ENCODE results near the gene TMEM238. TPM values are rescaled to one million over a fixed set of nuclear protein-coding genes. Genes with fewer than 3 reads are reported as not detected.

TMEM238 gene
- total and polyA plus RNA-seq, 2 donors (not counting 1 experiment from before 2014, with no cell fraction given), result 0.33 TPM; not detected in 1

- Histone ChIP-seq H3K4me3 (replicated peaks in 1 of 4; ENCODE audit: control extremely low read depth in 1 of 4, insufficient read depth in 1 of 4, low read depth in 3 of 4, low read length in 4 of 4) (no peak overlapping the region), H2AFZ (ENCODE audit: low read length) (no peak overlapping the region), H3K9ac (ENCODE audit: insufficient read depth, low read length) (no peak overlapping the region), H3K27ac (ENCODE audit: insufficient read depth, low read length) (no peak overlapping the region), H3K4me2 (ENCODE audit: extremely low read depth, insufficient read depth, low read length) (no peak overlapping the region), H3K79me2 (ENCODE audit: control insufficient read depth, insufficient read depth, low read length) (no peaks in the 10 kb centered on the region), H3K4me1 (ENCODE audit: control insufficient read depth, extremely low read depth, insufficient read depth, low read length) (peaks cover 4% of the 10 kb centered on the region), H3K9me3 (ENCODE audit: control insufficient read depth, insufficient read depth, low read depth, low read length) (no peaks in the 10 kb centered on the region), H3K36me3 (ENCODE audit: control insufficient read depth, insufficient read depth, low read length) (no peaks in the 10 kb centered on the region), H3K27me3 (ENCODE audit: control insufficient read depth, insufficient read depth, low read length) (no peaks in the 10 kb centered on the region), H4K20me1 (ENCODE audit: control insufficient read depth, extremely low read depth, insufficient read depth, low read length) (no peaks in the 10 kb centered on the region)
- TF ChIP-seq, protein P1, sequence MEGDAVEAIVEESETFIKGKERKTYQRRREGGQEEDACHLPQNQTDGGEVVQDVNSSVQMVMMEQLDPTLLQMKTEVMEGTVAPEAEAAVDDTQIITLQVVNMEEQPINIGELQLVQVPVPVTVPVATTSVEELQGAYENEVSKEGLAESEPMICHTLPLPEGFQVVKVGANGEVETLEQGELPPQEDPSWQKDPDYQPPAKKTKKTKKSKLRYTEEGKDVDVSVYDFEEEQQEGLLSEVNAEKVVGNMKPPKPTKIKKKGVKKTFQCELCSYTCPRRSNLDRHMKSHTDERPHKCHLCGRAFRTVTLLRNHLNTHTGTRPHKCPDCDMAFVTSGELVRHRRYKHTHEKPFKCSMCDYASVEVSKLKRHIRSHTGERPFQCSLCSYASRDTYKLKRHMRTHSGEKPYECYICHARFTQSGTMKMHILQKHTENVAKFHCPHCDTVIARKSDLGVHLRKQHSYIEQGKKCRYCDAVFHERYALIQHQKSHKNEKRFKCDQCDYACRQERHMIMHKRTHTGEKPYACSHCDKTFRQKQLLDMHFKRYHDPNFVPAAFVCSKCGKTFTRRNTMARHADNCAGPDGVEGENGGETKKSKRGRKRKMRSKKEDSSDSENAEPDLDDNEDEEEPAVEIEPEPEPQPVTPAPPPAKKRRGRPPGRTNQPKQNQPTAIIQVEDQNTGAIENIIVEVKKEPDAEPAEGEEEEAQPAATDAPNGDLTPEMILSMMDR (conservative IDR thresholded peaks at IDR 0.05 in 1 of 2, IDR thresholded peaks at IDR 0.05 in 1 of 2; ENCODE audit: low read depth in 1 of 2, low read length in 2 of 2), result no peak
- no peak for TF ChIP-seq EZH2 (IDR thresholded peaks at IDR 0.05; ENCODE audit: low read length, missing control alignments)
- DNase-seq (ENCODE audit: low read depth in 2 of 2), result no peak
Observed at GRCh38 chr19:55365964-55366363, 18.1 kb downstream of the TMEM238 start.

DNA sequence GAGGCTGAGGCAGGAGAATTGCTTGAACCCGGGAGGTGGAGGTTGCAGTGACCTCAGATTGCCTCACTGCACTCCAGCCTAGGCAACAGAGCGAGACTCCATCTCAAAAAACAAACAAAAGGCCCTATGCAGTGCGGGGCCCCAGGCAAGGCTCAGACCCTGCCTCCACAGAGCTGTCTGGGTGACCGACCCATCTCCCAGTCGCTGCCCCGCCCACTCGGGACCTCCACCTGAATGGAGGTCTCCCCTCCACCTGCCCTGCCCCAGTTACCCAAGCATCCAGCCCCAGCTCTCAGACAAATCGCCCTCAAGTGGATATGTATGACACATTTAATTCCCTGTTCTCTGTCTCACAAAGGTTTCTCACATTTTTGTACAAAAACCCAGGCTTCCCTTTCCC is 18.8 kb downstream of the TMEM238 start:
- H3K4me3 ChIP-seq (replicated peaks in 1 of 4; ENCODE audit: control extremely low read depth in 1 of 4, insufficient read depth in 1 of 4, low read depth in 3 of 4, low read length in 4 of 4), result no peak overlapping the region
- no peaks in the 10 kb centered on the region for H3K4me1 ChIP-seq (ENCODE audit: control insufficient read depth, extremely low read depth, insufficient read depth, low read length)
- no peak overlapping the region for H3K4me2 ChIP-seq (ENCODE audit: extremely low read depth, insufficient read depth, low read length)
- H3K27me3 ChIP-seq (ENCODE audit: control insufficient read depth, insufficient read depth, low read length), result no peaks in the 10 kb centered on the region
- no peak overlapping the region for H2AFZ ChIP-seq (ENCODE audit: low read length)
- no peaks in the 10 kb centered on the region for H4K20me1 ChIP-seq (ENCODE audit: control insufficient read depth, extremely low read depth, insufficient read depth, low read length)
- no peaks in the 10 kb centered on the region for H3K79me2 ChIP-seq (ENCODE audit: control insufficient read depth, insufficient read depth, low read length)
- H3K9me3 ChIP-seq (ENCODE audit: control insufficient read depth, insufficient read depth, low read depth, low read length), result no peaks in the 10 kb centered on the region
- DNase-seq (ENCODE audit: low read depth in 2 of 2), result no peak
- TF ChIP-seq, protein P1 (conservative IDR thresholded peaks at IDR 0.05 in 1 of 2, IDR thresholded peaks at IDR 0.05 in 1 of 2; ENCODE audit: low read depth in 1 of 2, low read length in 2 of 2), result no peak
- no peak for TF ChIP-seq EZH2 (IDR thresholded peaks at IDR 0.05; ENCODE audit: low read length, missing control alignments)
- H3K27ac ChIP-seq (ENCODE audit: insufficient read depth, low read length), result no peak overlapping the region
- H3K9ac ChIP-seq (ENCODE audit: insufficient read depth, low read length), result no peak overlapping the region
- H3K36me3 ChIP-seq (ENCODE audit: control insufficient read depth, insufficient read depth, low read length), result no peaks in the 10 kb centered on the region

- Histone ChIP-seq H3K36me3 (ENCODE audit: control insufficient read depth, insufficient read depth, low read length) (no peaks in the 10 kb centered on the region), H3K9ac (ENCODE audit: insufficient read depth, low read length) (no peak within 1 kb of the TSS), H2AFZ (ENCODE audit: low read length) (no peak within 1 kb of the TSS), H3K27me3 (ENCODE audit: control insufficient read depth, insufficient read depth, low read length) (no peaks in the 10 kb centered on the region), H3K4me2 (ENCODE audit: extremely low read depth, insufficient read depth, low read length) (no peak within 1 kb of the TSS), H3K4me1 (ENCODE audit: control insufficient read depth, extremely low read depth, insufficient read depth, low read length) (no peaks in the 10 kb centered on the region), H4K20me1 (ENCODE audit: control insufficient read depth, extremely low read depth, insufficient read depth, low read length) (no peaks in the 10 kb centered on the region), H3K27ac (ENCODE audit: insufficient read depth, low read length) (no peak within 1 kb of the TSS), H3K9me3 (ENCODE audit: control insufficient read depth, insufficient read depth, low read depth, low read length) (no peaks in the 10 kb centered on the region), H3K79me2 (ENCODE audit: control insufficient read depth, insufficient read depth, low read length) (no peaks in the 10 kb centered on the region), H3K4me3 (replicated peaks in 1 of 4; ENCODE audit: control extremely low read depth in 1 of 4, insufficient read depth in 1 of 4, low read depth in 3 of 4, low read length in 4 of 4) (no peak within 1 kb of the TSS)
- no peak for TF ChIP-seq EZH2 (IDR thresholded peaks at IDR 0.05; ENCODE audit: low read length, missing control alignments)
- TF ChIP-seq, protein P1 (conservative IDR thresholded peaks at IDR 0.05 in 1 of 2, IDR thresholded peaks at IDR 0.05 in 1 of 2; ENCODE audit: low read depth in 1 of 2, low read length in 2 of 2), result no peak
- DNase-seq (ENCODE audit: low read depth in 2 of 2), result no peak
Observed at GRCh38 chr19:55362990-55363716, 20.9 kb downstream of the TMEM238 start, which contains the start of gene GARIN5B. TSS of gene GARIN5B (minus strand) at chr19:55363260. CDS start at chr19:55363066, 194 bp downstream.
